K562 (cell line): ENCODE measurements around the gene KCNH2. TPM values are rescaled to one million over a fixed set of nuclear protein-coding genes. Genes with fewer than 3 reads are reported as not detected.
"Not testable (repeated sequence)": the region's sequence is repeated elsewhere in the genome, so short reads cannot be mapped to it uniquely, and the experiment has no call there.

Experiments used
- FOSL1 ChIP-seq: fragments of 200-800 bp; sonication (Bioruptor generic); conservative IDR thresholded peaks from 2 replicates; pipeline ENCODE4 v1.6.1; 2016; ENCODE audit warnings: missing genetic modification characterization, missing compliant biosample characterization
- KLF1 ChIP-seq: fragments of 450-650 bp; IDR thresholded peaks from 2 replicates; pipeline ENCODE4 v1.6.1; 2016; ENCODE audit warnings: missing genetic modification characterization, missing compliant biosample characterization
- MAX ChIP-seq: sonication (generic); formaldehyde crosslinking; IDR thresholded peaks from 2 replicates; pipeline ENCODE4 v1.9.0; 2022; ENCODE audit warnings: mild to moderate bottlenecking, missing genetic modification reagents
- MNT ChIP-seq, 2 experiments: fragments of 450-650 bp; conservative IDR thresholded peaks; 2 replicates each; pipeline ENCODE4 v1.6.1; 2017; ENCODE audit warnings: mild to moderate bottlenecking in 2 of 2, moderate library complexity in 2 of 2
- MTF1 ChIP-seq: fragments of 250-450 bp; sonication (Bioruptor Pico); IDR thresholded peaks from 2 replicates; pipeline ENCODE4 v1.9.0; 2021; ENCODE audit warnings: moderate library complexity, mild to moderate bottlenecking, inconsistent platforms, borderline replicate concordance
- PRDM10 ChIP-seq: fragments of 450-650 bp; IDR thresholded peaks from 2 replicates; pipeline ENCODE4 v1.6.1; 2018; ENCODE audit not compliant: partially characterized antibody
- USF2 ChIP-seq: sonication (generic); formaldehyde crosslinking; IDR thresholded peaks from 2 replicates; pipeline ENCODE4 v1.5.0; 2020; ENCODE audit warnings: missing genetic modification reagents
- ZBTB40 ChIP-seq, 2 experiments: fragments of 450-650 bp in 1 of 2; sonication (generic) in 1 of 2; formaldehyde crosslinking in 1 of 2; IDR thresholded peaks; 2 replicates each; pipeline versions ENCODE4 v1.7.1 to v1.9.0; 2016 to 2022; ENCODE audit warnings: inconsistent platforms in 1 of 2, mild to moderate bottlenecking in 1 of 2, missing genetic modification reagents in 1 of 2
- polyA plus RNA-seq, 8 experiments: library from polyadenylated mRNA; depleted of rRNA in 4 of 8; stranded (reverse) in 5 of 8; unstranded in 3 of 8; fragments of >200 nt; fragmentation: Nextera tagmentation in 2 of 8; fragmentation: Illumina TruSeq in 1 of 8; extraction: Ambion mirVana in 2 of 8; extraction: Trizol in 1 of 8; gene quantifications; 2 replicates each; pipeline versions ENCODE4 v1.2.1 to v1.2.3, GENCODE V29; 2011 to 2014; ENCODE audit warnings: inconsistent platforms in 1 of 8, missing spikeins in 1 of 8
- total RNA-seq, 7 experiments: library from RNA; depleted of rRNA in 6 of 7; stranded (reverse); fragments of >200 nt in 6 of 7; fragmentation: Illumina TruSeq in 2 of 7; extraction: Trizol in 2 of 7; gene quantifications; 2 replicates each; pipeline versions ENCODE4 v1.2.1 to v1.2.3, GENCODE V29; 2011 to 2021; ENCODE audit warnings: low replicate concordance in 1 of 7

The KCNH2 gene
- total and polyA plus RNA-seq, 9 of the 15 experiments (the other 6 are each of a cell fraction or from before 2014, with no cell fraction given), result 18.1 to 368 (median 218) TPM

- peak; percentile 96 to 98 for TF ChIP-seq MNT (conservative IDR thresholded peaks at IDR 0.05)
- peak; percentile 61 for TF ChIP-seq USF2
- TF ChIP-seq PRDM10, result peak; percentile 84
- peak; percentile 73 for TF ChIP-seq KLF1 (tag)
- peak; percentile 79 for TF ChIP-seq FOSL1
- peak; percentile 90 for TF ChIP-seq MAX (CRISPR knock-in tag)
- 0 out of 2 replicates have a peak, but pooled peaks have one; percentile 52 for TF ChIP-seq ZBTB40 (IDR thresholded peaks at IDR 0.05)
- TF ChIP-seq ZBTB40 (CRISPR knock-in tag; IDR thresholded peaks at IDR 0.05), result not testable (repeated sequence)
- TF ChIP-seq MTF1, result peak; percentile 40; the same call in 1 of the 2 replicates
Measured at GRCh38 chr7:151026771-151027727, 48.9 kb upstream of the KCNH2 start (continued).
